Right ventricle myocardium inferior (tissue), 1 donor: ENCODE results near the gene DHX57. TPM values are rescaled to one million over a fixed set of nuclear protein-coding genes. Genes with fewer than 3 reads are reported as not detected.
A peak's percentile ranks its signal among the peaks of the same experiment; 100 is the strongest.
"Not testable (repeated sequence)": the region's sequence is repeated elsewhere in the genome, so short reads cannot be mapped to it uniquely, and the experiment has no call there.

Experiments used
- ATAC-seq: fragments of 200-7000 bp; cut with Tn5 transposase; one replicate; pipeline ENCODE4 v1.9.1; 2020; ENCODE audit warnings: mild to moderate bottlenecking, moderate library complexity
- DNase-seq: peaks from one replicate; pipeline ENCODE4 v3.0.0; 2021; ENCODE audit errors: missing footprints
- intact Hi-C: fragments of 100-400 bp; cut with DNase I; formaldehyde crosslinking; loops from one replicate; pipeline ENCODE4 v1.11.0; 2022
- total RNA-seq: library from RNA; stranded (reverse); fragmentation: NEBNext Ultra II Directional; extraction: Animal tissue kit (Norgen Biotek cat#: 25700); gene quantifications from one replicate; pipeline ENCODE4 v1.2.1, GENCODE V29; 2021
- donor health status: DM: no; HTN: yes; CAD: no; lungs with severe emphysema.

Gene DHX57
- total RNA-seq, 1 donor from 2014 or later: 7.8 TPM

GRCh38 chr2:38765149-38765548 lies 110.6 kb downstream of the DHX57 start:
- no peak for DNase-seq
- intact Hi-C loops: no loop called here
- ATAC-seq: no peak

DNA sequence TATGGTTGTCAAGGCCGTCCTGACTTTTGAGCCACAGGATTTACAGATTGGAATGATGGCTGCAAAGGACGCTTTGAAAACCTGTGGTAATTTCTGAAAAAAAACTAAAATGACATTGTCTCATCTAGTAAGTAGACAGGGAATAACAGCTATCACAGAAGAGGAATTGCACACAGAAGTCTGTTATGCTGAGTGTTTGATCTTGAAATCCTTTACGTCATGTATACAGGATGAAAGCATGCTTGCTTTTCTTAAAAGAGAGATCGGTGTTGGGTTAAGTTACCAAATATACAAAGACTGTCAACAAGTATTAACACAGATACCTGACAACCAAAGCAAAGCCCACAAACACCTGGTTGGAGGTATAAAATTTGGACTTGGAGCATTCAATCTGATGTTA lies 112.0 kb downstream of the DHX57 start:
- ATAC-seq: no peak
- intact Hi-C loops: no loop called here
- no peak for DNase-seq

- intact Hi-C loops: no loop called here
- ATAC-seq (no peak), DNase-seq (no peak)
These were observed 112.5 kb downstream of the DHX57 start for GRCh38 chr2:38763228-38763627.

DNA sequence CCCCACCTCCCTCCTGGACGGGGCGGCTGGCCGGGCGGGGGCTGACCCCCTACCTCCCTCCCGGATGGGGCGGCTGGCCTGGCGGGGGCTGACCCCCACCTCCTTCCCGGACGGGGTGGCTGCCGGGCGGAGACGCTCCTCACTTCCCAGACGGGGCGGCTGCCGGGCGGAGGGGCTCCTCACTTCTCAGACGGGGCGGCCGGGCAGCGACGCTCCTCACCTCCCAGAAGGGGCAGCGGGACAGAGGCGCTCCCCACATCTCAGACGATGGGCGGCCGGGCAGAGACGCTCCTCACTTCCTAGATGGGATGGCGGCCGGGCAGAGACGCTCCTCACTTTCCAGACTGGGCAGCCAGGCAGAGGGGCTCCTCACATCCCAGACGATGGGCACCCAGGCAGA lies 119.8 kb downstream of the DHX57 start:
- ATAC-seq, DNase-seq, intact Hi-C loops: not testable (repeated sequence)

DNA sequence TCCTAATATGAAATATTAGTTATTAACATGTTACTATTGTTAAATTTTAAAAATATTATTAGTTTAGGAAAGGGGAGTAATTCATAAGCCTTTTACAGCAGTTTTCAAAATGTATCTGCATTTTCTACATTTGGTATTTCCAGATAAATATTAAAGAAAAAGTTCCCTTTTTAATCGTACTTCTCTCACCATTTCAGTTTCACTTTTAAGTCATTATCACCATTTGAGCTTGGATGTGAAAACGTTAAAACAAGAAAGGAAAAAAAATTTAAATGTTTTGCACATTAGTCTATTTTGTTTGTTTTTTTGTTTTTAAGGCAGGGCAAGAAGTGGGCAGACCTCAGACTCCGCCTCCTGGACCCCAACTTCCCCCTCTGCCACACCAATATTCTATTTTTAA lies 121.2 kb downstream of the DHX57 start:
- DNase-seq (no peak), ATAC-seq (no peak)
- intact Hi-C loops: loop anchor here (5.0 kb wide), 1 partner anchor 377 kb away; the partner anchor contains the start of gene ATL2

GRCh38 chr2:38754049-38754448 lies 121.7 kb downstream of the DHX57 start:
- ATAC-seq (no peak), DNase-seq (no peak)
- intact Hi-C loops: loop anchor here (5.0 kb wide), 1 partner anchor 377 kb away; the partner anchor contains the start of gene ATL2

DNA sequence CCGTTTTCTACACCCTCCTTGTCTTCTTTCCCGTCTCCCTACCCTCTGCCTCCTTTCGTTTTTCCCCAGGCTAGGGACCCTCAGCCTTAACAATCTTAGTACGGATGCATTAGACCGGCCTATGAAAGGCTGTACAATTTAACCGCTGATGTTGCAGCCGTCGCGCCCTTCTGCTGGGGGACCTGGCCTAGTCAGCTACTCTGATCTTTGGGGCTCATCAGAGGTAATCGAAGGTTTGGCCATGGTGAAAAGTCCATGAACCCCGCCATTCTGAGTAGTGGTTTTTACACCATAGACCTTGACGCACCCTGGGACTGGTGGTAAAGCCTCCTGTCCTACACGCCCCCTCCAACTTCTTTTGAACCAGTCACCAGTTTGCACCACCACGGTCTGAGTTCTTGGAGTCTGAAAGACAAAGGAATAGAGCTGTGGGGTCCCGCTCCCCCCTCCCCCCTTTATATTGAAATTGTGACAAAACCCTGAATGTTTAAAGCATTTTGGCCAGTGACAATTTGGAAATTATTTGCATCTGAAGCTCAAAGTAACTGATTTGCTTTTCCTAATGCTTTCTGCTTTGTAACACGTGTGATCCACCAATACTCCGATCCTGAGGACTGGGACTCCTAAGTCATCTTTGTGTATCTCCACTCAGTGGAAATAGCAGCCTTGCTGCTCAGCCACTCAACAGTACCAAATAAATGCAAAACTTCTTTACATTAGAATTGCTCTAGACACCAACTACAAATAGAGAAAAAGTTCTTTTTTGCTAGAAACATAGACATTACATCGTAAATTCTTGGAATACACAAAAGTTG lies 123.9 kb downstream of the DHX57 start:
- peak; percentile 69 for DNase-seq
- intact Hi-C loops: loop anchor here (5.0 kb wide), 1 partner anchor 375 kb away; the partner anchor contains the start of gene ATL2
- no peak for ATAC-seq

GRCh38 chr2:38750891-38751595 lies 124.7 kb downstream of the DHX57 start, which contains the start of gene SRSF7:
Gene SRSF7 (minus strand): TSS chr2:38751361. CDS start chr2:38751256, 105 bp downstream.
- peak; percentile 99 for DNase-seq
- intact Hi-C loops: loop anchor here (5.0 kb wide), 1 partner anchor 374 kb away; the partner anchor contains the start of gene ATL2
- peak; percentile 92 for ATAC-seq

GRCh38 chr2:38750011-38750890 lies 125.5 kb downstream of the DHX57 start:
- ATAC-seq: peak; percentile 84
- intact Hi-C loops: loop anchor here (5.0 kb wide), 1 partner anchor 373 kb away; the partner anchor contains the start of gene ATL2
- peak; percentile 69 for DNase-seq

DNA sequence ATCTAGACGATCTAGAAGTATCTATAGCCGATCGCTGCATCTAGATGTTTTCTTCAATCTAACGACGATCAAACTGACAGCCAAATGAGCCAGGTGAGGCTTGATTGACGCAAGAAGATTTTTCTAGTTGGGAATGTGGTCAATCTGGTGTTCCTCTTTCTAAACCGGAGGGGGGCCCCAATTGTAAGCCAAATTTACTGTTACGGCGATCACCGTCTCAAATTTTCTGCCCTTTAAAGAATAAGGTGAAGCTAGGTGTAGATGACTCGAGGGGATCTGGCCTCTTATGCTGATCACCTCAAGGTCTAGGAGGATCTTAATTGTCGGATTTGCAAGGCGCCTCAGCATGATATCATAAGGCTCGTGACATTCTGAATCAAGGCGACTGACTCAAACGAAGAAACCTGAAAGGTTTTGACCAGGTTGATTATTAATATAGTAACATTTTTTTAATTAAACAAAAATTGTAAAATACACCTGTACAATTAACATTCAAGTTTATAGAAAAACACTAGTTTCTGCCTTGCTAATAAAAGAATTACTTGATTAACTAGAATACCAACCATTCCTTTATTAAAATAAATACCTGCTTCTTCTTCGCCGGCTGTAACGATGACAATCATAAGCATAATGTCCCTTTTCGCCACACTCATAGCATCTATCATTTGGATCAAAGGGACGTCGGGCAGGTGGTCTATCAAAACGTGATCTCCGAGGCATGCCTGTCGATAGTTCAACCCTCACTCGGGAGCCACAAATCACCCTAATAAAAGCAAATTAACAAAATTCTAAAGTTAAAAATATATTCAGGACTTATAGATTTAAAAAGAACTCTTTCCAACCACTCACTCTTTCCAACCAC lies 126.6 kb downstream of the DHX57 start:
- no peak for ATAC-seq
- DNase-seq: no peak
- intact Hi-C loops: loop anchor here (10.0 kb wide), 1 partner anchor 434 kb away; no protein-coding TSS in a partner anchor

- DNase-seq (no peak), ATAC-seq (no peak)
- intact Hi-C loops: loop anchor here (10.0 kb wide), 1 partner anchor 434 kb away; no protein-coding TSS in a partner anchor
These were observed 127.3 kb downstream of the DHX57 start for GRCh38 chr2:38748391-38748790.

- DNase-seq: no peak
- ATAC-seq: no peak
- intact Hi-C loops: loop anchor here (10.0 kb wide), 1 partner anchor 433 kb away; no protein-coding TSS in a partner anchor
These were observed 127.9 kb downstream of the DHX57 start for GRCh38 chr2:38747819-38748218.

Other genes starting within 250 kb of the DHX57 start
- gene GALM, start 209.8 kb downstream of the DHX57 start, total RNA-seq: 15.6 TPM
- gene SRSF7, start 124.6 kb downstream of the DHX57 start, total RNA-seq: 49.7 TPM
- gene GEMIN6, start 97.7 kb downstream of the DHX57 start, total RNA-seq: 6.1 TPM
- 21.4 TPM for gene MORN2, start within 50 bp of the DHX57 start, total RNA-seq
- gene ARHGEF33, start 13.9 kb upstream of the DHX57 start, total RNA-seq: 0.62 TPM
- 23.8 TPM for gene SOS1, start 245.1 kb upstream of the DHX57 start, total RNA-seq